Putamen (tissue), 1 donor: ENCODE results near the gene HCST.
"Not testable (repeated sequence)": the region's sequence is repeated elsewhere in the genome, so short reads cannot be mapped to it uniquely, and the experiment has no call there.

ENCODE experiments used
- DNase-seq: peaks from one replicate; pipeline ENCODE4 v3.0.0-alpha.2; 2016; ENCODE audit warnings: low spot score

The HCST gene

GRCh38 chr19:35904311-35905068, 2.2 kb downstream of the HCST start:
- DNase-seq, result no peak

GRCh38 chr19:35905178-35905727, 2.9 kb downstream of the HCST start:
- no peak for DNase-seq

GRCh38 chr19:35907377-35907745, 5.0 kb downstream of the HCST start:
- no peak for DNase-seq

- no peak for DNase-seq
Observed at GRCh38 chr19:35908010-35908441, 5.7 kb downstream of the HCST start, which contains the start of gene TYROBP. Gene TYROBP (minus strand): TSS chr19:35908295. CDS start chr19:35908228, 67 bp downstream.

GRCh38 chr19:35908973-35909683, 6.8 kb downstream of the HCST start:
- DNase-seq, result peak; percentile 58

GRCh38 chr19:35909684-35910035, 7.3 kb downstream of the HCST start:
- DNase-seq, result no peak

GRCh38 chr19:35910355-35910754, 8.0 kb downstream of the HCST start:
- DNase-seq, result not testable (repeated sequence)

GRCh38 chr19:35911173-35911572, 8.8 kb downstream of the HCST start:
- DNase-seq, result no peak

GRCh38 chr19:35911790-35912189, 9.5 kb downstream of the HCST start:
- DNase-seq, result no peak

GRCh38 chr19:35913589-35913988, 11.3 kb downstream of the HCST start:
- no peak for DNase-seq

GRCh38 chr19:35915443-35915842, 13.1 kb downstream of the HCST start:
- DNase-seq, result no peak

GRCh38 chr19:35919306-35919705, 17.0 kb downstream of the HCST start:
- no peak for DNase-seq

GRCh38 chr19:35921012-35921411, 18.7 kb downstream of the HCST start:
- DNase-seq, result no peak

- no peak for DNase-seq
Observed at GRCh38 chr19:35925501-35925900, 23.2 kb downstream of the HCST start.

- no peak for DNase-seq
Observed at GRCh38 chr19:35928507-35928906, 26.2 kb downstream of the HCST start.

GRCh38 chr19:35929876-35930275, 27.5 kb downstream of the HCST start:
- no peak for DNase-seq

GRCh38 chr19:35931161-35931873, 29.0 kb downstream of the HCST start:
- peak; percentile 99 for DNase-seq

- DNase-seq, result no peak
Observed at GRCh38 chr19:35931874-35932202, 29.5 kb downstream of the HCST start.

- no peak for DNase-seq
Observed at GRCh38 chr19:35932291-35932936, 30.1 kb downstream of the HCST start.

- DNase-seq, result peak; percentile 79
Observed at GRCh38 chr19:35935911-35936737, 33.8 kb downstream of the HCST start, which contains the start of gene LRFN3. Gene LRFN3 (plus strand): TSS chr19:35936374. CDS start chr19:35939426, 3,052 bp downstream.

GRCh38 chr19:35936738-35937268, 34.5 kb downstream of the HCST start:
- no peak for DNase-seq
